ENCODE results near the gene CTSF.

Gene CTSF

GRCh38 chr11:66569076-66569475 lies 670 bp upstream of the CTSF start:
- H3K27ac ChIP-seq (ENCODE audit: low read depth in 2 of 2, low read length in 2 of 2): no peak overlapping the region
- H3K9ac ChIP-seq (ENCODE audit: low read depth in 1 of 2, low read length in 2 of 2): no peak overlapping the region

GRCh38 chr11:66567787-66568123 lies 651 bp downstream of the CTSF start:
- no peak overlapping the region for H3K27ac ChIP-seq (ENCODE audit: low read depth in 2 of 2, low read length in 2 of 2)
- H3K36me3 ChIP-seq (ENCODE audit: control insufficient read depth in 2 of 2, insufficient read depth in 2 of 2, low read length in 2 of 2): no peaks in the 10 kb centered on the region
- H3K27me3 ChIP-seq (ENCODE audit: control insufficient read depth in 2 of 2, insufficient read depth in 2 of 2, low read length in 2 of 2): no peaks in the 10 kb centered on the region
- peaks cover 4% of the 10 kb centered on the region in 2 donors for H3K4me1 ChIP-seq (ENCODE audit: control insufficient read depth in 2 of 2, insufficient read depth in 2 of 2, low read length in 2 of 2)
- H3K9ac ChIP-seq (ENCODE audit: low read depth in 1 of 2, low read length in 2 of 2): peak overlapping the region in 1 of 2 donors; percentile 48
- peak overlapping the region; percentile 31 to 57 for H3K4me3 ChIP-seq (ENCODE audit: low read length in 2 of 2)
- no peaks in the 10 kb centered on the region for H3K9me3 ChIP-seq (ENCODE audit: control insufficient read depth in 2 of 2, low read length in 2 of 2)

More at GRCh38 chr11:66569076-66569475, 670 bp upstream of the CTSF start:
- no peaks in the 10 kb centered on the region for H3K36me3 ChIP-seq (ENCODE audit: control insufficient read depth in 2 of 2, insufficient read depth in 2 of 2, low read length in 2 of 2)
- no peaks in the 10 kb centered on the region for H3K9me3 ChIP-seq (ENCODE audit: control insufficient read depth in 2 of 2, low read length in 2 of 2)
- no peak overlapping the region for H3K4me3 ChIP-seq (ENCODE audit: low read length in 2 of 2)
- no peaks in the 10 kb centered on the region for H3K27me3 ChIP-seq (ENCODE audit: control insufficient read depth in 2 of 2, insufficient read depth in 2 of 2, low read length in 2 of 2)
- peaks cover 4% of the 10 kb centered on the region in 2 donors for H3K4me1 ChIP-seq (ENCODE audit: control insufficient read depth in 2 of 2, insufficient read depth in 2 of 2, low read length in 2 of 2)

GRCh38 chr11:66566221-66566620 lies 2.2 kb downstream of the CTSF start:
- Histone ChIP-seq H3K27me3 (ENCODE audit: control insufficient read depth in 2 of 2, insufficient read depth in 2 of 2, low read length in 2 of 2) (no peaks in the 10 kb centered on the region), H3K9ac (ENCODE audit: low read depth in 1 of 2, low read length in 2 of 2) (no peak overlapping the region), H3K36me3 (ENCODE audit: control insufficient read depth in 2 of 2, insufficient read depth in 2 of 2, low read length in 2 of 2) (no peaks in the 10 kb centered on the region), H3K27ac (ENCODE audit: low read depth in 2 of 2, low read length in 2 of 2) (no peak overlapping the region), H3K9me3 (ENCODE audit: control insufficient read depth in 2 of 2, low read length in 2 of 2) (no peaks in the 10 kb centered on the region), H3K4me1 (ENCODE audit: control insufficient read depth in 2 of 2, insufficient read depth in 2 of 2, low read length in 2 of 2) (peaks cover 4% of the 10 kb centered on the region in 2 donors), H3K4me3 (ENCODE audit: low read length in 2 of 2) (no peak overlapping the region)

GRCh38 chr11:66564984-66565383 lies 3.4 kb downstream of the CTSF start:
- no peaks in the 10 kb centered on the region for H3K27me3 ChIP-seq (ENCODE audit: control insufficient read depth in 2 of 2, insufficient read depth in 2 of 2, low read length in 2 of 2)
- no peak overlapping the region for H3K9ac ChIP-seq (ENCODE audit: low read depth in 1 of 2, low read length in 2 of 2)
- no peak overlapping the region for H3K4me3 ChIP-seq (ENCODE audit: low read length in 2 of 2)
- no peak overlapping the region for H3K27ac ChIP-seq (ENCODE audit: low read depth in 2 of 2, low read length in 2 of 2)
- no peaks in the 10 kb centered on the region for H3K9me3 ChIP-seq (ENCODE audit: control insufficient read depth in 2 of 2, low read length in 2 of 2)
- H3K36me3 ChIP-seq (ENCODE audit: control insufficient read depth in 2 of 2, insufficient read depth in 2 of 2, low read length in 2 of 2): no peaks in the 10 kb centered on the region
- peaks cover 4% of the 10 kb centered on the region in 2 donors for H3K4me1 ChIP-seq (ENCODE audit: control insufficient read depth in 2 of 2, insufficient read depth in 2 of 2, low read length in 2 of 2)

DNA sequence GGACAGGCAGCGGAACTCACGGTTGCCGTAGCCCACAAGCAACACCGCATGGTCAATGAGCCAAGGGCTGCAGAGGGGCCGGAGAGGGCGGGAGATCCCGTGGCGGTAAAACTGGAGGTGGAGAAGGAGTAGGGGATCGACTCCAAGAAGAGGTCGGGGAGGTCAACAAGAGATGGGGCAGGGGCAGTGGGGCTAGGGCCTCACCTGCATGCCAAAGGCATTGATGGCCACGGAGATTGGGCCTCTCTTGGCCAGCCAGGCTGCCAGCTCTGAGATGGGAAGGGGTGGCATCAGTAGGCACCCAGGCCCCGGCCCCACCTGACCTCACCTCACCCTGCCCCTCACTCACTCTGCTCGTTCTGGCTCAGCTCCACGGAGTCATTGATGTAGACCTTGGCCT lies 3.9 kb downstream of the CTSF start:
- Histone ChIP-seq H3K27ac (ENCODE audit: low read depth in 2 of 2, low read length in 2 of 2) (no peak overlapping the region), H3K4me3 (ENCODE audit: low read length in 2 of 2) (no peak overlapping the region), H3K36me3 (ENCODE audit: control insufficient read depth in 2 of 2, insufficient read depth in 2 of 2, low read length in 2 of 2) (no peaks in the 10 kb centered on the region), H3K27me3 (ENCODE audit: control insufficient read depth in 2 of 2, insufficient read depth in 2 of 2, low read length in 2 of 2) (no peaks in the 10 kb centered on the region), H3K9ac (ENCODE audit: low read depth in 1 of 2, low read length in 2 of 2) (no peak overlapping the region), H3K9me3 (ENCODE audit: control insufficient read depth in 2 of 2, low read length in 2 of 2) (no peaks in the 10 kb centered on the region), H3K4me1 (ENCODE audit: control insufficient read depth in 2 of 2, insufficient read depth in 2 of 2, low read length in 2 of 2) (peaks cover 4% of the 10 kb centered on the region in 2 donors)

GRCh38 chr11:66563832-66564231 lies 4.6 kb downstream of the CTSF start:
- H3K4me3 ChIP-seq (ENCODE audit: low read length in 2 of 2): no peak overlapping the region
- no peaks in the 10 kb centered on the region for H3K27me3 ChIP-seq (ENCODE audit: control insufficient read depth in 2 of 2, insufficient read depth in 2 of 2, low read length in 2 of 2)
- no peak overlapping the region for H3K9ac ChIP-seq (ENCODE audit: low read depth in 1 of 2, low read length in 2 of 2)

DNA sequence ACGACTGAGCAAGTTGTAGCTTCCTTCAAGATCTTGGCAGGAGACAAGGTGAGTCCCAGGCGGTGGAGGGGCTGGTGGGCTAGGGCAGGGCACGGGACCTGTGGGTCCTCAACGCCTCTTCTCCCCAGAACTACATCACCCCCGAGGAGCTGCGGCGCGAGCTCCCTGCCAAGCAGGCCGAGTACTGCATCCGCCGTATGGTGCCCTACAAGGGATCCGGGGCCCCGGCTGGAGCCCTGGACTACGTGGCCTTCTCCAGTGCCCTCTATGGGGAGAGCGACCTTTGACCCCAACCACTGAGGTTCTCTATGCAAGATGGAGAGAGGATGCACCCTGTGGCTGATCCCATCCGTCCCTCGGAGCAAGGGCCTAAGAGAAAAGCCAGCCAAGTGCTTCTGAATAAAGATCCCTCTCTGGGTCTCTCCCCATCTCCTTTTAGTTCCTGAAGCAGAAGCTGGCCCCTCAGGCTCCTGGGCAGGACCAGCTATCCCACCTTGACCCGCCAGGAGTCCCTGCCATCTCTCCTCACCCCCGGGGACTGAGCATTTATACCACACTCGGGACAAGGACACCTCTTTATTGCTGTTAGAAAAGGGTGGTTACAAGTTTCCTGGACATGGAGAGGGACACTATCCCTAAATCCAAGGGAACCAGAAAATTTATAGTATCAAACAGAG lies 5.4 kb downstream of the CTSF start:
- no peak overlapping the region for H3K9ac ChIP-seq (ENCODE audit: low read depth in 1 of 2, low read length in 2 of 2)
- H3K27me3 ChIP-seq (ENCODE audit: control insufficient read depth in 2 of 2, insufficient read depth in 2 of 2, low read length in 2 of 2): peaks cover under 1% of the 10 kb centered on the region in 2 donors
- H3K4me3 ChIP-seq (ENCODE audit: low read length in 2 of 2): no peak overlapping the region
- peaks cover 0 to 6% of the 10 kb centered on the region in 2 donors for H3K4me1 ChIP-seq (ENCODE audit: control insufficient read depth in 2 of 2, insufficient read depth in 2 of 2, low read length in 2 of 2)
- H3K36me3 ChIP-seq (ENCODE audit: control insufficient read depth in 2 of 2, insufficient read depth in 2 of 2, low read length in 2 of 2): no peaks in the 10 kb centered on the region
- H3K9me3 ChIP-seq (ENCODE audit: control insufficient read depth in 2 of 2, low read length in 2 of 2): no peaks in the 10 kb centered on the region
- H3K27ac ChIP-seq (ENCODE audit: low read depth in 2 of 2, low read length in 2 of 2): no peak overlapping the region

More at GRCh38 chr11:66563832-66564231, 4.6 kb downstream of the CTSF start:
- Histone ChIP-seq H3K27ac (ENCODE audit: low read depth in 2 of 2, low read length in 2 of 2) (no peak overlapping the region), H3K36me3 (ENCODE audit: control insufficient read depth in 2 of 2, insufficient read depth in 2 of 2, low read length in 2 of 2) (no peaks in the 10 kb centered on the region), H3K9me3 (ENCODE audit: control insufficient read depth in 2 of 2, low read length in 2 of 2) (no peaks in the 10 kb centered on the region), H3K4me1 (ENCODE audit: control insufficient read depth in 2 of 2, insufficient read depth in 2 of 2, low read length in 2 of 2) (peaks cover 4 to 6% of the 10 kb centered on the region in 2 donors)

DNA sequence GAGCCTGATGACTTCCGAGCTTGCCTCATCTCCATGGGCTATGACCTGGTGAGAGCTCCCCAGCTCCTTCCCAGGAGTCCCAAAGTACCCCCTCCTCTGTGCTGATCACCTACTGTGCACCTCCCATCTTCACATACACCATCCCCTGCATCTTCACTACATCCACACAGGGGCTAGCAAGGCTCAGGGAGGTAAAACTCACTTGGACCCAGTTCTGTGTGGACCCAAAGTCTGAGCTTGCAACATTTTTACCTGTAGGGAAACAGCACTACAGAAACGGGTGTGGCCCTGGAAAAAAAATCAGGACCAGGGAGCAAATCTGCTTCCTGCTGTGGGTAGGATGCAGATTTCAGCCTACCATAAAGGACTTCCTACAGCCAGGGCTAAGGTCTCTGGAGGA lies 6.1 kb downstream of the CTSF start:
- H3K27me3 ChIP-seq (ENCODE audit: control insufficient read depth in 2 of 2, insufficient read depth in 2 of 2, low read length in 2 of 2): peaks cover 2 to 5% of the 10 kb centered on the region in 2 donors
- peaks cover 0 to 2% of the 10 kb centered on the region in 2 donors for H3K4me1 ChIP-seq (ENCODE audit: control insufficient read depth in 2 of 2, insufficient read depth in 2 of 2, low read length in 2 of 2)
- no peak overlapping the region for H3K9ac ChIP-seq (ENCODE audit: low read depth in 1 of 2, low read length in 2 of 2)
- H3K4me3 ChIP-seq (ENCODE audit: low read length in 2 of 2): no peak overlapping the region
- H3K9me3 ChIP-seq (ENCODE audit: control insufficient read depth in 2 of 2, low read length in 2 of 2): no peaks in the 10 kb centered on the region
- H3K36me3 ChIP-seq (ENCODE audit: control insufficient read depth in 2 of 2, insufficient read depth in 2 of 2, low read length in 2 of 2): no peaks in the 10 kb centered on the region
- H3K27ac ChIP-seq (ENCODE audit: low read depth in 2 of 2, low read length in 2 of 2): no peak overlapping the region

DNA sequence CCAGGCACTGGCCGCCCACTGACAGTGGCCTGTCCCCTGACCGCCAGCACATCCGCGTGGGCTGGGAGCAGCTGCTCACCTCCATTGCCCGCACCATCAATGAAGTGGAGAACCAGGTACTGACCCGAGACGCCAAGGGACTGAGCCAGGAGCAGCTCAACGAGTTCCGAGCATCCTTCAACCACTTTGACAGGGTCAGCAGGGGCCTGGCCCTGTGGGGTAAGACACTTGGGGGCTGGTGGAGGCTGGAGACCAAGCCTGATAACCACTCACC lies 6.5 kb downstream of the CTSF start:
- H3K9ac ChIP-seq (ENCODE audit: low read depth in 1 of 2, low read length in 2 of 2): no peak overlapping the region
- H3K4me1 ChIP-seq (ENCODE audit: control insufficient read depth in 2 of 2, insufficient read depth in 2 of 2, low read length in 2 of 2): peaks cover 0 to 2% of the 10 kb centered on the region in 2 donors
- H3K36me3 ChIP-seq (ENCODE audit: control insufficient read depth in 2 of 2, insufficient read depth in 2 of 2, low read length in 2 of 2): no peaks in the 10 kb centered on the region
- H3K4me3 ChIP-seq (ENCODE audit: low read length in 2 of 2): no peak overlapping the region
- H3K27ac ChIP-seq (ENCODE audit: low read depth in 2 of 2, low read length in 2 of 2): no peak overlapping the region
- H3K27me3 ChIP-seq (ENCODE audit: control insufficient read depth in 2 of 2, insufficient read depth in 2 of 2, low read length in 2 of 2): peaks cover 2 to 5% of the 10 kb centered on the region in 2 donors
- H3K9me3 ChIP-seq (ENCODE audit: control insufficient read depth in 2 of 2, low read length in 2 of 2): no peaks in the 10 kb centered on the region

DNA sequence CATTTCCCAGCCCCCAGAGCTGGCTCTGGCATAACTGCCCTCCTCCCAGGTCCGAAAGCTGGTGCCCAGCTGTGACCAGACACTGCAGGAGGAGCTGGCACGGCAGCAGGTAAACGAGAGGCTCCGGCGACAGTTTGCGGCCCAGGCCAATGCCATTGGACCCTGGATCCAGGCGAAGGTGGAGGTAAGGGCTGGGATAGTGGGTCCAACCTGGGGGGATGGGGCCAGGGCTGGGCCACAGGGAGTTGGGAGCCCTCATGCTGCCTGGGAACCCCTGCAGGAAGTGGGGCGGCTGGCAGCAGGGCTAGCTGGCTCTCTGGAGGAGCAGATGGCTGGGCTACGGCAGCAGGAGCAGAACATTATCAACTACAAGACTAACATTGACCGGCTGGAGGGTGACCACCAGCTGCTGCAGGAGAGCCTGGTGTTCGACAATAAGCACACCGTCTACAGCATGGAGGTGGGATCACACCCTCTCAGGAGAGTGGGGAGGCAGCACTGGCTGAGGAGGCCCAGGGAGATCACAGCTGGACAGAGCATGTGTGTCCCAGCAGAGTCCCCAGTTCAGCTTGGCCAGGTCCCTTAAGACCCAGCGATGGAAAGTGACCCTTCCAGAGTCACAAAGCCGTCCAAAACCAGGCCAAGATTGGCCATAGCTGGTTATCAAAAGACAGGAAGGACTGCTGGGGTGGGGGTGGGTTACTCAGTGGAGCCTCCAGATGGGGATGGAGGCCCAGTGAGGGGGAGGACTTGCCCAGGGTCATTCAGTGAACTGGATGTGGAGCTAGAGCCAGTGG lies 7.0 kb downstream of the CTSF start:
- Histone ChIP-seq H3K4me1 (ENCODE audit: control insufficient read depth in 2 of 2, insufficient read depth in 2 of 2, low read length in 2 of 2) (peaks cover 0 to 2% of the 10 kb centered on the region in 2 donors), H3K4me3 (ENCODE audit: low read length in 2 of 2) (no peak overlapping the region), H3K27me3 (ENCODE audit: control insufficient read depth in 2 of 2, insufficient read depth in 2 of 2, low read length in 2 of 2) (peaks cover 2 to 5% of the 10 kb centered on the region in 2 donors), H3K9me3 (ENCODE audit: control insufficient read depth in 2 of 2, low read length in 2 of 2) (no peaks in the 10 kb centered on the region), H3K9ac (ENCODE audit: low read depth in 1 of 2, low read length in 2 of 2) (no peak overlapping the region), H3K36me3 (ENCODE audit: control insufficient read depth in 2 of 2, insufficient read depth in 2 of 2, low read length in 2 of 2) (no peaks in the 10 kb centered on the region), H3K27ac (ENCODE audit: low read depth in 2 of 2, low read length in 2 of 2) (no peak overlapping the region)

All from mucosa of rectum (tissue), 2 donors.